Transverse colon (tissue), 4 donors: Measurements from ENCODE around the gene SLC6A13. TPM values are rescaled to one million over a fixed set of nuclear protein-coding genes. Genes with fewer than 3 reads are reported as not detected.
A peak's percentile ranks its signal among the peaks of the same experiment; 100 is the strongest.
"Not testable (repeated sequence)": the region's sequence is repeated elsewhere in the genome, so short reads cannot be mapped to it uniquely, and the experiment has no call there.

Experiments used
- DNase-seq: peaks from one replicate; pipeline ENCODE4 v3.0.0-alpha.2; 2019
- H3K27ac ChIP-seq, 4 donors: fragments of 200-600 bp; sonication (generic); 2 replicates each; pipeline ENCODE4 v1.5.1; 2016 to 2018; ENCODE audit warnings: inconsistent platforms in 4 of 4
- H3K27me3 ChIP-seq: fragments of 200-600 bp; sonication (generic); 2 replicates; pipeline ENCODE4 v1.5.1; 2017; ENCODE audit warnings: inconsistent platforms
- H3K36me3 ChIP-seq, 4 donors: fragments of 200-600 bp; sonication (generic); 2 replicates each; pipeline ENCODE4 v1.5.1; 2017 to 2019; ENCODE audit warnings: inconsistent platforms in 4 of 4
- H3K4me1 ChIP-seq, 4 donors: fragments of 200-600 bp; sonication (generic); 2 replicates each; pipeline ENCODE4 v1.5.1; 2017 to 2020; ENCODE audit warnings: inconsistent platforms in 4 of 4
- H3K4me3 ChIP-seq, 4 donors: fragments of 200-600 bp; sonication (generic); 1 replicate in 1 of 4; 2 replicates in 3 of 4; pipeline versions ENCODE4 v1.5.1 to v1.6.1; 2017 to 2019; ENCODE audit warnings: inconsistent platforms in 4 of 4
- H3K9me3 ChIP-seq, 2 donors: fragments of 200-600 bp; sonication (generic); 2 replicates each; pipeline ENCODE4 v1.5.1; 2017 to 2019; ENCODE audit warnings: inconsistent platforms in 2 of 2
- CTCF ChIP-seq, 5 experiments: fragments of 200-600 bp in 3 of 5; fragments of 450-650 bp in 2 of 5; sonication (generic) in 3 of 5; IDR thresholded peaks; 1 replicate in 2 of 5; 2 replicates in 3 of 5; pipeline ENCODE4 v1.5.1; 2016 to 2017; ENCODE audit warnings: antibody characterized with exemption in 5 of 5, inconsistent platforms in 3 of 5, mild to moderate bottlenecking in 2 of 5, moderate library complexity in 1 of 5
- EP300 ChIP-seq: sonication (generic); formaldehyde crosslinking; IDR thresholded peaks from one replicate; pipeline ENCODE4 v1.6.1; 2017; ENCODE audit warnings: antibody characterized with exemption, low read depth
- POLR2A ChIP-seq: fragments of 450-650 bp; IDR thresholded peaks from one replicate; pipeline ENCODE4 v1.6.1; 2016; ENCODE audit warnings: antibody characterized with exemption, mild to moderate bottlenecking, moderate library complexity
- POLR2AphosphoS5 ChIP-seq, 3 donors: sonication (generic); formaldehyde crosslinking; IDR thresholded peaks; one replicate each; pipeline ENCODE4 v1.6.1; 2016; ENCODE audit warnings: antibody characterized with exemption in 3 of 3
- WGBS, 2 donors: methylation state at CpG; one replicate each; pipeline ENCODE4 v1.1.5; 2018; ENCODE audit warnings: low coverage in 1 of 2; 5-methylcytosine and 5-hydroxymethylcytosine counted together
- in situ Hi-C, 4 donors: fragments of 200-750 bp; cut with MboI; loops; one replicate each; pipeline versions ENCODE4 v1.15.0 to v1.15.1; 2017; ENCODE audit warnings: low sequenced_read_pairs in 3 of 4, low pct_ligation_motif_present in 1 of 4, low pct_unique_long_range_greater_than_20kb in 1 of 4
- intact Hi-C: fragments of 100-400 bp; cut with DNase I; formaldehyde crosslinking; loops from one replicate; pipeline ENCODE4 v1.15.1; 2023; ENCODE audit warnings: low total_unique reads
- total RNA-seq, 4 donors: library from RNA; depleted of rRNA; stranded (reverse); fragments of >200 nt; gene quantifications; one replicate each; pipeline ENCODE4 v1.1.0, GENCODE V29; 2016

The SLC6A13 gene
- total RNA-seq, 4 donors from 2014 or later = not detected

DNA sequence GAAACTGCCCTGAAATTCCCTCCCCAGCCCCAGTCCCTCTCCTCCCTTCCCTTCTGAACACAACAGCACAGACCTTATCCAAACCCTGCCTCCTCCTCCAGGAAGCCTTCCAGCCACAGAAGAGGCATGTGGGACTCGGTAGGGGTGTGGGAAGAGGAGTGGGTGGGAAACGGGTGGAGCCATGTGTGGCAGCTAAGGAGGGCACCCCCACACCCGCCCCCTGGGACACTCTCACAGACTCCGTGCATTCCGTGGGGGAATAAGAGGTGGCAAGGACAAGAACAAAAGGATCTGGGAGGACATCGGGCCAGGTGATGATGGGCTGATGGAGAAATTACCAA is 73.0 kb downstream of the SLC6A13 start:
- Histone ChIP-seq H3K27me3 (peaks cover 3% of the 10 kb centered on the region), H3K9me3 (no peaks in the 10 kb centered on the region), H3K27ac (no peak overlapping the region), H3K4me1 (peaks cover 3 to 9% (median 6%) of the 10 kb centered on the region in 4 donors), H3K36me3 (no peaks in the 10 kb centered on the region), H3K4me3 (no peak overlapping the region)
- intact Hi-C loops = no loop called here
- TF ChIP-seq POLR2AphosphoS5 (IDR thresholded peaks at IDR 0.05) (no peak), CTCF (IDR thresholded peaks at IDR 0.05) (no peak), POLR2A (no peak), EP300 (no peak)
- no peak for DNase-seq
- WGBS, 2 donors = 71 to 76% methylated on average over 6 of the region's 6 CpGs
- in situ Hi-C loops = no loop called here

DNA sequence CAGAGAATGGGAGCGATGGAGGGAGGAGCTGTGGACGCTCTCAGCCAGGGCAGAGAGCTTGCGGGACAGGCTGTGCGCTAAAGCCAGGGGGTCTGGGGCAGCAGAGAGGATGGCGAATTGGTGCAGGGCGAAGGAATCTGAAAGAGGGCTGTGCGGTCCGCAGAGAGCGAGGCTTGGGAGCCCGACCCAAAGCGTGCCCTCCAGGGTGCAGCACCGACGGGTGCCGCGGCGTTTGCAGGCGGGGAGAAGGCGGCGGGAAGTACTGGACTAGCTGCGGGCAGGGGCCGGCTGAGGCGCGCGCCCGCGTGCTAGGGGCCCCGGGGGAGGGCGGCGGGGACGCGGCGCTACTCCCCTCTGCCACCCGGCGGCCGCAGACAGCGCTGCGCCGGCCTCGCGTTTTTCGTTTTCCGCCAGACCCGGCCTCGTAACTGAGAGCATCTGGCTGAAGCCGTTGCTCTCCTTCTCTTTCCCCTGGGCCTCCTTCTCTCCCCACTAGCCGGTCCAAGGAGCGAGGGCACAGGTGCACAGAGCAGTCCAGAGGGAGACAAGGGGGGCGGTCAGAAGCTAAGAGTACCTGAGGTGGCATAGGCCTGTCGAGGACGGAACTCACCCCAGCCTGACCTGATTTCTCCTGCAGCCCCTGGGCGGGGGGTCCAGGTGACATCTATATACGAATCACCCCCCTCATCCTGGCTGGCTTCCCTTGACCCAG is 73.6 kb downstream of the SLC6A13 start:
- in situ Hi-C loops = no loop called here
- Histone ChIP-seq H3K4me3 (peak overlapping the region; percentile 19 to 44 (median 28)), H3K27me3 (peaks cover 3% of the 10 kb centered on the region), H3K9me3 (no peaks in the 10 kb centered on the region), H3K27ac (no peak overlapping the region), H3K36me3 (no peaks in the 10 kb centered on the region), H3K4me1 (peaks cover 3 to 9% (median 6%) of the 10 kb centered on the region in 4 donors)
- DNase-seq = peak; percentile 59
- intact Hi-C loops = no loop called here
- TF ChIP-seq CTCF (IDR thresholded peaks at IDR 0.05) (peak; percentile 41 to 81 (median 60)), POLR2AphosphoS5 (IDR thresholded peaks at IDR 0.05) (no peak)
- 8 to 28% methylated on average over 5 to 48 of the region's 52 CpGs for WGBS, 2 donors

DNA sequence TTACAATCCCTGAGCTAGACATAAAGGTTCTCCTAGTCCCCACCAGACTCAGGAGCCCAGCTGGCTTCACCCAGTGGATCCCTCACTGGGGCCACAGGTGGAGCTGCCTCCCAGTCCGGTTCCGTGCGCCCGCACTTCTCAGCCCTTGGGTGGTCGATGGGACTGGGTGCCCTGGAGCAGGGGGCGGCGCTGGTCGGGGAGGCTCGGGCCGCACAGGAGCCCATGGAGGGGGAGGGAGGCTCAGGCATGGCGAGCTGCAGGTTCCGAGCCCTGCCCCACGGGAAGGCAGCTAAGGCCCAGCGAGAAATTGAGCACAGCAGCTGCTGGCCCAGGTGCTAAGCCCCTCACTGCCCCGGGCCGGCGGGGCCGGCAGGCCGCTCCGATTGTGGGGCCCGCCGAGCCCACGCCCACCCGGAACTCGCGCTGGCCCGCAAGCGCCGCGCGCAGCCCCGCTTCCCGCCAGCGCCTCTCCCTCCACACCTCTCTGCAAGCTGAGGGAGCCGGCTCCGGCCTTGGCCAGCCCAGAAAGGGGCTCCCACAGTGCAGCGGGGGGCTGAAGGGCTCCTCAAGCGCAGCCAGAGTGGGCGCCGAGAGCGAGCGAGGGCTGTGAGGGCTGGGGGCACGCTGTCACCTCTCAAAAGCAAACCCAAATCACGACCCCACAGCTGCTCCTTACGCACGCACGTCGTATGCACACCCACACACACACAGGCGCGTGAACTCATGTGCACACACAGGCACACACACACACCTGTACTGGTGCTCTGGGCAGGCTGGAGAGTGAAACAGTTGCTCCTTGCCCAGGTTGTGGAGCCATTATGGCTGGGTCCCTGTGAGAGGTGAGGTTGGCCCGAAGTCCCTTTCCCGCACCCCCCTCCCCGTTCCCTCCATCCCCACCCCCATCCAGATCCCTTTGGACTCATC is 74.4 kb downstream of the SLC6A13 start:
- H3K27ac ChIP-seq, H3K9me3 ChIP-seq, H3K27me3 ChIP-seq, in situ Hi-C loops, DNase-seq, intact Hi-C loops, H3K36me3 ChIP-seq, H3K4me1 ChIP-seq: not testable (repeated sequence)
- H3K4me3 ChIP-seq = peak overlapping the region in 3 of 4 donors; percentile 19 to 44 (median 37)
- 39 to 70% methylated on average over 2 to 46 of the region's 53 CpGs for WGBS, 2 donors

GRCh38 chr12:186006-186625 is 76.5 kb downstream of the SLC6A13 start:
- Histone ChIP-seq H3K27me3 (no peaks in the 10 kb centered on the region), H3K9me3 (no peaks in the 10 kb centered on the region), H3K4me3 (no peak overlapping the region), H3K4me1 (peaks cover 3 to 9% (median 6%) of the 10 kb centered on the region in 4 donors), H3K27ac (no peak overlapping the region), H3K36me3 (no peaks in the 10 kb centered on the region)
- intact Hi-C loops = no loop called here
- DNase-seq = no peak
- in situ Hi-C loops = no loop called here
- TF ChIP-seq POLR2A (no peak), POLR2AphosphoS5 (IDR thresholded peaks at IDR 0.05) (no peak), CTCF (IDR thresholded peaks at IDR 0.05) (no peak), EP300 (no peak)
- 82% methylated on average over 11 of the region's 11 CpGs; no CpG with 5 or more reads in 1 of the 2 donors for WGBS, 2 donors
